Activated B cell treated with CpG ODN at 0.5 μM for 24 hours (primary cell): Measurements from ENCODE around the gene CAVIN4. TPM values are rescaled to one million over a fixed set of nuclear protein-coding genes. Genes with fewer than 3 reads are reported as not detected.

ENCODE experiments used
- ATAC-seq: fragments of 200-7000 bp; cut with Tn5 transposase; one replicate; pipeline ENCODE4 v1.10.0; 2021; ENCODE audit warnings: low read depth, mild to moderate bottlenecking, moderate library complexity
- CTCF ChIA-PET: fragments of 350-600 bp; sonication (Branson Sonifier 250); formaldehyde crosslinking; loops from one replicate; lab custom pipeline; 2021; ENCODE audit warnings: antibody characterized with exemption; lab: Charles Lee
- POLR2A ChIA-PET: fragments of 350-600 bp; sonication (Branson Sonifier 250); formaldehyde crosslinking; loops from one replicate; lab custom pipeline; 2021; ENCODE audit warnings: antibody characterized with exemption; lab: Charles Lee
- DNase-seq: peaks from one replicate; pipeline ENCODE4 v3.0.0; 2022
- H3K27ac Mint-ChIP-seq: one replicate; pipeline ENCODE4 v1.8.0; 2020; ENCODE audit warnings: mixed read lengths
- H3K27me3 Mint-ChIP-seq: one replicate; pipeline ENCODE4 v1.8.0; 2021; ENCODE audit warnings: mixed read lengths
- H3K36me3 Mint-ChIP-seq: one replicate; pipeline ENCODE4 v1.8.0; 2021; ENCODE audit warnings: low read depth, mixed read lengths
- H3K4me1 Mint-ChIP-seq: one replicate; pipeline ENCODE4 v1.8.0; 2021; ENCODE audit warnings: mixed read lengths
- H3K4me3 Mint-ChIP-seq: one replicate; pipeline ENCODE4 v1.8.0; 2020; ENCODE audit warnings: mild to moderate bottlenecking, mixed read lengths
- H3K9me3 Mint-ChIP-seq: one replicate; pipeline ENCODE4 v1.8.0; 2020; ENCODE audit warnings: mixed read lengths
- CTCF ChIP-seq: fragments of 200-600 bp; IDR thresholded peaks from one replicate; pipeline ENCODE4 v1.8.0; 2022; ENCODE audit warnings: antibody characterized with exemption, mild to moderate bottlenecking
- intact Hi-C: fragments of 100-400 bp; cut with micrococcal nuclease; formaldehyde crosslinking; loops from one replicate; pipeline ENCODE4 v1.15.1; 2024
- total RNA-seq: library from RNA; stranded (reverse); gene quantifications from 2 replicates; pipeline ENCODE4 v1.2.3, GENCODE V29; 2022

The CAVIN4 gene
- total RNA-seq, 1 donor from 2014 or later = 0.09 TPM

GRCh38 chr9:100595391-100596199 is 17.7 kb downstream of the CAVIN4 start:
- intact Hi-C loops = loop anchor here (1.0 to 10.0 kb wide), 8 partner anchors 167 to 1747 kb away; partner anchors contain the start of genes NR4A3, RNF20 and TEX10
- ATAC-seq = no peak

GRCh38 chr9:100597236-100597635 is 19.4 kb downstream of the CAVIN4 start:
- Mint-ChIP-seq H3K4me3 (no peak overlapping the region), H3K36me3 (no peaks in the 10 kb centered on the region), H3K9me3 (no peaks in the 10 kb centered on the region), H3K4me1 (peaks cover 18% of the 10 kb centered on the region), H3K27me3 (no peaks in the 10 kb centered on the region), H3K27ac (no peak overlapping the region)
- TF ChIP-seq CTCF = no peak
- ATAC-seq = no peak
- ChIA-PET POLR2A (no interaction called here), CTCF (no interaction called here)
- DNase-seq = no peak
- intact Hi-C loops = loop anchor here (5.0 to 10.0 kb wide), 2 partner anchors 772 to 935 kb away; partner anchors contain the start of genes NR4A3 and RNF20

More at GRCh38 chr9:100595391-100596199, 17.7 kb downstream of the CAVIN4 start:
- ChIA-PET POLR2A (no interaction called here), CTCF (interaction anchor here (0.7 to 1.3 kb wide), 4 partner anchors 11 to 1748 kb away, joined by 3 to 6 read pairs (median 4); no protein-coding TSS in a partner anchor)
- peaks cover 18% of the 10 kb centered on the region for H3K4me1 Mint-ChIP-seq
- no peak overlapping the region for H3K4me3 Mint-ChIP-seq
- peak; percentile 69 for TF ChIP-seq CTCF
- H3K27me3 Mint-ChIP-seq = no peaks in the 10 kb centered on the region
- no peak overlapping the region for H3K27ac Mint-ChIP-seq
- no peak for DNase-seq
- H3K9me3 Mint-ChIP-seq = no peaks in the 10 kb centered on the region
- no peaks in the 10 kb centered on the region for H3K36me3 Mint-ChIP-seq

- H3K36me3 Mint-ChIP-seq = no peaks in the 10 kb centered on the region
- ChIA-PET CTCF (interaction anchor here (0.8 kb wide), 1 partner anchor 162 kb away, joined by 3 read pairs; no protein-coding TSS in a partner anchor), POLR2A (interaction anchor here (0.6 kb wide), 1 partner anchor 810 kb away, joined by 3 read pairs; no protein-coding TSS in a partner anchor)
- H3K4me1 Mint-ChIP-seq = peaks cover 18% of the 10 kb centered on the region
- DNase-seq (peak; percentile 73), ATAC-seq (peak; percentile 91)
- no peak for TF ChIP-seq CTCF
- H3K9me3 Mint-ChIP-seq = no peaks in the 10 kb centered on the region
- H3K27me3 Mint-ChIP-seq = no peaks in the 10 kb centered on the region
- H3K4me3 Mint-ChIP-seq = peak overlapping the region; percentile 81
- intact Hi-C loops = loop anchor here (5.0 to 10.0 kb wide), 2 partner anchors 774 to 934 kb away; partner anchors contain the start of genes NR4A3 and RNF20
- no peak overlapping the region for H3K27ac Mint-ChIP-seq
Measured at GRCh38 chr9:100598641-100599145, 20.8 kb downstream of the CAVIN4 start.

DNA sequence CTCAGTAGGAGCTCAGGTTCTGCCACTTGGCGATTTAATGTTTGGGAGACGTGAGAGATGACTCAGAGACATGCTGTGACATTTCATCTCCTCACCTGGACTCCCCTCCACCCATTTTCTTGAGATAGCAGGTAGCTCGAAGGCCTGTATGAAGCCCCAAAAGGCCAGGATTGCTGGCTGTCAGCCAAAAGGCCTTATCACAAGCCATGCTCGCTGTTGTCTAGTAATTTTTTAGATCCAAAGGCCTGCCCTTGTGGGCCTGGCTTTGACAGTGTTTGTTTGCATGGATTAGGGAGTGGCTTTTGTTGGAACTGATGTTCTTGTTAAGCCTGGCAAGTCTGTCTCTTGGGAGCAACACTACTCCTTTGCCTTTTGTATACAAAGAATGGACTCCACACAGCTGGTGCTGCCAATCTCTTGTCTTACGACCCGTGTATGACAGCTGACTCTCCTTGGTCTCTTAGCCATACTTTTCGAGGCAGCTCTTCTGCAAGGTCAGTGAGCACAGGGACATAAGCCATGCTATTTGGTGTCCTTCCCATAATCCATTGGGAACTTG is 22.7 kb downstream of the CAVIN4 start:
- ATAC-seq = no peak
- Mint-ChIP-seq H3K36me3 (no peaks in the 10 kb centered on the region), H3K9me3 (no peaks in the 10 kb centered on the region), H3K27me3 (no peaks in the 10 kb centered on the region), H3K4me1 (peaks cover 18% of the 10 kb centered on the region), H3K4me3 (peak overlapping the region; percentile 25), H3K27ac (no peak overlapping the region)
- ChIA-PET CTCF (interaction anchor here (2.8 kb wide), 1 partner anchor 711 kb away, joined by 30 read pairs; no protein-coding TSS in a partner anchor), POLR2A (no interaction called here)
- intact Hi-C loops = no loop called here
- no peak for TF ChIP-seq CTCF
- DNase-seq = no peak
